C4-2B (cell line): ENCODE data around the gene FBXL15.

ENCODE experiments used
- H3K27ac ChIP-seq: fragments of 450-650 bp; 2 replicates; pipeline ENCODE4 v1.5.1; 2017
- ZFX ChIP-seq: fragments of 450-650 bp; IDR thresholded peaks from 2 replicates; pipeline ENCODE4 v1.6.1; 2017
- TF ChIP-seq, protein P1 (sequence below): fragments of 450-650 bp; conservative IDR thresholded peaks from 2 replicates; pipeline ENCODE4 v1.5.1; 2017; ENCODE audit warnings: mild to moderate bottlenecking

FBXL15 gene, protein sequence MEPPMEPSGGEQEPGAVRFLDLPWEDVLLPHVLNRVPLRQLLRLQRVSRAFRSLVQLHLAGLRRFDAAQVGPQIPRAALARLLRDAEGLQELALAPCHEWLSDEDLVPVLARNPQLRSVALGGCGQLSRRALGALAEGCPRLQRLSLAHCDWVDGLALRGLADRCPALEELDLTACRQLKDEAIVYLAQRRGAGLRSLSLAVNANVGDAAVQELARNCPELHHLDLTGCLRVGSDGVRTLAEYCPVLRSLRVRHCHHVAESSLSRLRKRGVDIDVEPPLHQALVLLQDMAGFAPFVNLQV

DNA sequence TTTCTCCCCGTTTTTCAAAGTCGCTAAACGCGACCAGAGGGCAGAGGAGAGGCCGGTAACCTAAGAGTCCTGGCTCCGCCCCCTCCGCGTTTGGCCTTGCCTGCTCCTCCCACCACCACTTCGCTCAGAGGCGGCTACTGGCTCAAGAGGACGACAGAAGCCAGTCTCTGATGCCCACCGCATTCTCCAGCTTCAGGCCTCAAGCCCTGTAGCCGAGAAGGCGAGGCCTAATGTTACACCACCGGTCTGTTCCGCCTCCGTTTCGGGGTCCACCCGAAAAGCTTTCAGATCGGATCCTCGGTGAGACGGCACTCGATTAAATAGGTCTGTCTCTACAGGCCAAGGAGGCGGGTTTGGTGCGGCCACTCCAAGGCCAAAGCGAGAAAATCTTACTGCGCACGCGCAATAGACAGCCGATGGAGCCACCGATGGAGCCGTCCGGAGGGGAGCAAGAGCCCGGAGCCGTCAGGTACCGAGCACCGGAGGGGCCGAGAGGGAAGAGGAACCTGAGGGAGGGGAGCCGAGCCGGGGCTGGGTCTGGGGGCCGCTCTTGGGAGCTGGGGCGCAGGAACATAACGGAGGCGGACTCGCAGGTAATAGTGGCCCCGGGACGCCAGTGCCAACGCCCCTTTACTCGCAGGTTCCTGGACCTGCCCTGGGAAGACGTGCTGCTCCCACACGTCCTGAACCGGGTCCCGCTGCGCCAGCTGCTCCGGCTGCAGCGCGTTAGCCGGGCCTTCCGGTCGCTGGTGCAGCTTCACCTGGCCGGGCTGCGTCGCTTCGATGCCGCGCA is at the start of gene FBXL15:
FBXL15 (plus strand) TSS at position 123 of the 793 bp plus-strand sequence; CDS start at position 417, 294 bp downstream.
- TF ChIP-seq ZFX, result peak; percentile 99
- TF ChIP-seq, protein P1, sequence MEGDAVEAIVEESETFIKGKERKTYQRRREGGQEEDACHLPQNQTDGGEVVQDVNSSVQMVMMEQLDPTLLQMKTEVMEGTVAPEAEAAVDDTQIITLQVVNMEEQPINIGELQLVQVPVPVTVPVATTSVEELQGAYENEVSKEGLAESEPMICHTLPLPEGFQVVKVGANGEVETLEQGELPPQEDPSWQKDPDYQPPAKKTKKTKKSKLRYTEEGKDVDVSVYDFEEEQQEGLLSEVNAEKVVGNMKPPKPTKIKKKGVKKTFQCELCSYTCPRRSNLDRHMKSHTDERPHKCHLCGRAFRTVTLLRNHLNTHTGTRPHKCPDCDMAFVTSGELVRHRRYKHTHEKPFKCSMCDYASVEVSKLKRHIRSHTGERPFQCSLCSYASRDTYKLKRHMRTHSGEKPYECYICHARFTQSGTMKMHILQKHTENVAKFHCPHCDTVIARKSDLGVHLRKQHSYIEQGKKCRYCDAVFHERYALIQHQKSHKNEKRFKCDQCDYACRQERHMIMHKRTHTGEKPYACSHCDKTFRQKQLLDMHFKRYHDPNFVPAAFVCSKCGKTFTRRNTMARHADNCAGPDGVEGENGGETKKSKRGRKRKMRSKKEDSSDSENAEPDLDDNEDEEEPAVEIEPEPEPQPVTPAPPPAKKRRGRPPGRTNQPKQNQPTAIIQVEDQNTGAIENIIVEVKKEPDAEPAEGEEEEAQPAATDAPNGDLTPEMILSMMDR, result no peak

DNA sequence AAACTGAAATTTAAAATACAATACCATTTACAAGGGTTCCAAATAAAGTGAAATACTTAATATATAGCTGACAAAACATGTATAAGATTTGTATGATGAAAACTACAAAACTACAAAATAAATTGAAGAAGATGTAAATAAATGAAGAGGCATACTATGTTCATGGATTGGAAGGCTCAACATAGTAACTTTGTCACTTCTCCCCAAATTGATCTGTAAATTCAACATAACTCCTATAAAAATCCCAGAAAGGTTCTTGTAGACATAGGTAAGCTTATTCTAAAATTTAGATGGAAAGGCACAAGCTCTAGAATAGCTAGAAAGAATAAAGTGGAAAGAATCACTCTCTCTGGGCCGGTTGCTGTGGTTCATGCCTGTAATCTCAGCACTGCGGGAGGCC is 49.3 kb upstream of the FBXL15 start:
- no peak for TF ChIP-seq ZFX
- TF ChIP-seq, protein P1, result no peak
- H3K27ac ChIP-seq, result no peak overlapping the region

More for the DNA sequence above, at the start of gene FBXL15:
- peak within 1 kb of the TSS; percentile 93 for H3K27ac ChIP-seq

DNA sequence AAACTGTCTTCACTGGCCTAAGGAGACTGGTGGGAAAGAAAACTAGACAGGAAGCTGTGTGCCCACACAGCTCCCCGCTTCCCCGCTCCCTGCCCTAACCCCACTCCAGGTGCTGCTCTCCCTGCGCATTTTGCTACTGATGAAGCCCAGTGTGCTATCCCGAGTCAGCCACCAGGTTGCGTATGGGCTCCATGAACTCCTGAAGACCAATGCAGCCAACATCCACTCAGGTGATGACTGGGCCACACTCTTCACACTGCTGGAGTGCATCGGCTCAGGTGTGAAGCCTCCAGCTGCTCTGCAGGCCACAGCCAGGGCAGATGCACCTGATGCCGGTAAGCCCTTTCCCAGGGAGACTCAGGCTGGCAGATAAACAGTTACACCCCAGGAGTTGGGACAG is 45.4 kb upstream of the FBXL15 start:
- TF ChIP-seq, protein P1, result no peak
- TF ChIP-seq ZFX, result no peak
- H3K27ac ChIP-seq, result no peak overlapping the region

DNA sequence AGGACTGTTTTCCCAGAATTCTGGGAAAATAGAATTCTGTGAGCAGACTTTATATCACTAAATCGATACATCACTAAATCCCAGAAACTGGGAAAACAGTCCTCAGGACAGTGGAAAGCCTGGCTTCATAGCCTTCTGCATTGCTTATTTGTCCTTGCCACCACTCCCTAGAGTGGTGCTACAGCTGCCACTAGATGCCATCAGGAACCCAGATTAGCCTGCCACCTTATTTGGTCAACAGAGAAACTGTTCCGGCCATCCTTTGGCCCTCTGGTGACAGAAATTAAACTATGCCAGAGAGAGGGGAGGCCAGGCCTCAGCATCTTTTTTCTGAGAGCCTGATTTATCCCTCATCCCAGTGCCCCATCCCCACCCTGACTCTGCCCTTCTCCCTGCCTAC is 44.8 kb upstream of the FBXL15 start:
- TF ChIP-seq, protein P1, result no peak
- no peak for TF ChIP-seq ZFX
- no peak overlapping the region for H3K27ac ChIP-seq

DNA sequence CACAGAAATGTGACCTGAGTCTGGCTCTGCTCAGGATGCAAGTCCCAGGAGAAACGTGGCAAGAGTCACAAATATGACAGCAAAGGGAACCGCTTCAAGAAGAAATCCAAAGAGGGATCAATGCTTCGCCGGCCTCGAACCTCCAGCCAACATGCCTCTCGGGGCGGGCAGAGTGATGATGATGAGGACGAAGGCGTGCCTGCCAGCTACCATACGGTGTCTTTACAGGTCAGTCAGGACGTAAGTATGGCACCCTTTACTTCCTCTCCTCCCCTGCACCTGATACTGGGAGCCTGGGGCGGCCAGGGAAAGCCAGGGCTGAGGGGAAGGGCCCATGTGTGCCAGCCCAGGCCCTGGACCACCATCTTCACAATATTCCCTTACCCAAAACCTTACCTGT is 43.7 kb upstream of the FBXL15 start:
- no peak overlapping the region for H3K27ac ChIP-seq
- no peak for TF ChIP-seq ZFX
- TF ChIP-seq, protein P1, result no peak

DNA sequence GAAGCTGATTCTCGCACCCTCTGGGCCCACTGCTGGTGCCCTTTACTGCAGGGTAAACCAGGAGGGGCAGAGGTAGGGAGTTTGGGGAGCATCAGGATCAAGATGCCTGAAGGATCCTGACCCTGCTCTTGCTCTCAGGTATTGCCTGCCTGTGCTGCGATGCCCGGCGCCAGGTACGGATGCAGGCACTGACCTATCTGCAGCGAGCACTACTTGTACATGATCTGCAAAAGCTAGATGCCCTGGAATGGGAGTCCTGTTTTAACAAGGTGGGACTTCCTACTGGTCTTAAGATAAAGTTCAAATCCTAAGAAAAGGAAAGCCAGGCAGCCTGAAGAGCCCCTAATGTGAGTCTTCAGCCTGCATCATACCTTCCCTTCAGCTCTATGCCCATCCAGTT is 41.3 kb upstream of the FBXL15 start:
- TF ChIP-seq, protein P1, result no peak
- TF ChIP-seq ZFX, result no peak
- no peak overlapping the region for H3K27ac ChIP-seq

DNA sequence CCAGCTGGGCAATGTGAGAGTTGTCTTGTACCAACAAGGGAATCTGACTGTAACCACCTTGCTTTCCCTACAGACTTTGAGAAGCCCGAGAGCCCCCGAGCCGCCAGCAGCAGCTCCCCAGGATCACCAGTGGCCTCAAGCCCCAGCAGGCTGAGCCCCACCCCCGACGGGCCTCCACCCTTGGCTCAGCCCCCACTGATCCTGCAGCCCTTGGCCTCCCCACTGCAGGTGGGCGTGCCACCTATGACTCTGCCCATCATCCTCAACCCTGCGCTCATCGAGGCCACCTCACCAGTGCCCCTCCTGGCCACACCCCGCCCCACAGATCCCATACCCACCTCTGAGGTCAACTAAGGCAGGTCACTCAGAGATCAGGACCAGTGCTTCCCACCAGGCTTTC is 38.7 kb upstream of the FBXL15 start:
- TF ChIP-seq, protein P1, result no peak
- no peak for TF ChIP-seq ZFX
- H3K27ac ChIP-seq, result no peak overlapping the region
